Measurements from ENCODE around the gene PDIA5. TPM values are rescaled to one million over a fixed set of nuclear protein-coding genes. Genes with fewer than 3 reads are reported as not detected.

Gene PDIA5
- total and polyA plus RNA-seq, 2 donors, result 29.0 to 42.5 TPM

DNA sequence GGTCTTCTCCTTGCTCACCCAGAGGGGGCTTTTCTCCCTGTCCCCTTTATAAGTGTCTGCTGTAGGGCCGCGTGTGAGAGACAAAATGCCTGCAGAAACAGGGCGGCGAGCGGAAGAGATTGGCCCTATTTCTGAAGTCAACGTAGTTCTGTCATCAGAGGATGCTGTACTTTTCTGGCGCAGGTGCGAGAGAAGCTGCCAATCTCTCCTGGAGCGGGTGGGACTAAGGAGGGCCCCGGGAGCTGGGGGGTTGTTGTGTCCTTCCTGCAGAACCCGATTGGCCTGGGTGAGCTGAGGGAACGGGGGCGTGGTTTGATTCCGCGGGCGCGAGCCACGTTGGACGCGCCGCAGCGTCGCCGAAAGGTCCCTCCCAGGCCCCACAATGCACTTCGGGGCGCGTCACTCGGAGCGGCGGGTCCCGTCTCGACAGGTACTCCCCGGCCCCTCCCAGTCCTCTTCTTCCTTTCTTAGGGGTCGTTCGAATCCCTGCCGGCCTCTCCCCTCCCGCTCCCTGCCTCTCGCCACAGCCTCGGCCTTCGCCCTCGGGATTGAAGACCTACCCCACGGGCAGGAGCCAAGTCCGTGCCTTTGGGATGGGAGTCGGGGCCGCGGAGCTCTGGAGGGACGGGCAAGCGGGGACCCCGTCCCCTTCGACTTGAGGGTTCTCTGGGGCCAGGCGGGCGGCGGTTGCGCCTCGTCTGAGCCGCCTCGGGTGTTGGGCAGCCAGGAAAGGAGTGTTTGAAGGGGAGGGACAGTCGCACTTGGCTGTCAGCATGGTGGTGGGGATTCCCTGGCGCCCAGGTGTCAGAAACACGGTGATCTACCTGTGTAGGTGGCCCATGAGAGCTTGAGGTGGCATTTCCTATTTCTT lies 135.0 kb downstream of the PDIA5 start, which contains the start of gene SEC22A:
TSS of gene SEC22A (plus strand) at position 387 of the 871 bp plus-strand sequence. CDS start 7,275 bp downstream, outside the sequence.
- under 1% methylated on average over 60 of the region's 60 CpGs for WGBS

DNA sequence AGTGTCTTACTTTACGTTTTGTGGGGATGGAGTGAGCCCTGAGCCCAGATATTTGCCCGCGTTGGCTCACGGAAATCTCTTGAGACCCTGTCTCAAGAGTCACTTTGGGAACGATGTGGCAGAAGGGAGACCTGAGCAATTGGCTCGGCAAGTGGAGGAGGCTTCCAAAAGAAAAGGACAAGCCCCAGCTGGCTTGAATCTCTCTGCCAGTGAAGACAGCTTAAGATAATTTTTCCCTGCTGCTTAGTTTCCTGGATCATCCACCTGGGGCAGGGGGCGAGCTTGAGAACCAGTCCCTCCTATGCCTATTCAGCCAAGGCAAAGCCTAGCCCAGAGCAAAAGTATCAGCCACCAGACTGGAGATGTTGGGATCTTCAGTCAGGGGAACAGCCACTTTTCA lies 135.6 kb downstream of the PDIA5 start:
- no peak for DNase-seq (ENCODE audit: extremely low spot score)
- no peak overlapping the region for H3K27ac ChIP-seq (ENCODE audit: low read depth)

More for the DNA sequence above, 135.0 kb downstream of the PDIA5 start, which contains the start of gene SEC22A:
- peak within 1 kb of the TSS; percentile 78 for H3K27ac ChIP-seq (ENCODE audit: low read depth)
- H3K4me1 ChIP-seq (ENCODE audit: insufficient read depth), result no peaks in the 10 kb centered on the region
- DNase-seq (ENCODE audit: extremely low spot score), result peak; percentile 90
- H3K4me3 ChIP-seq (ENCODE audit: low read depth, low read length), result peak within 1 kb of the TSS; percentile 56
- no peaks in the 10 kb centered on the region for H3K36me3 ChIP-seq (ENCODE audit: insufficient read depth)

More for the DNA sequence above, 135.6 kb downstream of the PDIA5 start:
- Histone ChIP-seq H3K4me3 (ENCODE audit: low read depth, low read length) (peak overlapping the region; percentile 56), H3K36me3 (ENCODE audit: insufficient read depth) (no peaks in the 10 kb centered on the region), H3K4me1 (ENCODE audit: insufficient read depth) (no peaks in the 10 kb centered on the region)
- WGBS, result 1% methylated on average over 7 of the region's 7 CpGs

Other genes with a start within 250 kb of the PDIA5 start
- gene SEMA5B, start 39.3 kb upstream of the PDIA5 start, total RNA-seq, result 10.8 TPM
- 2.2 TPM for gene SEMA5B, start 39.3 kb upstream of the PDIA5 start, polyA plus RNA-seq
- 65.4 TPM for gene SEC22A, start 134.9 kb downstream of the PDIA5 start, total RNA-seq
- 13.9 TPM for gene SEC22A, start 134.9 kb downstream of the PDIA5 start, polyA plus RNA-seq

All from urinary bladder (tissue), 4 donors.